ENCODE measurements around the gene CASP6. TPM values are rescaled to one million over a fixed set of nuclear protein-coding genes. Genes with fewer than 3 reads are reported as not detected.

The CASP6 gene
- total RNA-seq, 1 donor from 2014 or later, result 15.0 TPM

DNA sequence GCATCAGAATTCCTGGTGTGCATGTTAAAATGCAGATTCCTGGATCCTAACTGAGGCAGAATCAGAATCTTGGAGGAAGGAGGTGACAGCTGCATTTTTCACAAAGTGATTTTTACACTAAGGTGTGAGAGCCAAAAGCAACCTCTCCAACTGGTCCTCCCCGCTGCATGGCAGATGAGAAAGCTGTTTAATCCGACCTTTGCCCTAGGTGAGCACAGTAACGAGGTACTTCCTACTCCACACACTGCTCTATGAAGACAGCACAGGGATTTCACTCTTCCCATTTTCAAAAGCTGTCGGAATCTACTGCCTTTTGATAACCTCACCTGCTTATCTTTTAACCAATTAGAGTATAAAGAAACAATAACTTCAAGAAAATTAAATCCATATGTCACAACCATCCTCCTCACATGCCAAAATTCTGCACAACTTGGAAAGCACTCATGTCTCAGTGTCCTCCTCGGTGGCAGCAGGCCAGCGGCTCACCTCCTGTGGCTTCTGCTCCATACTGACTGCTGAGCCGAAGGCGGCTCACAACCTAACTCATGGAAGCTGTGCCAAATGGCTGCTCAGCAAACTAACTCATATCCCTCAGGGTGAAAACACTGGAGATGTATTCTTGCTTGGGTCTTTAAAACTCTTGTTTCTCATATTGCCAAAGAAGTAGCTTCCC lies 3.6 kb downstream of the CASP6 start:
- Mint-ChIP-seq H3K36me3 (ENCODE audit: unreplicated experiment) (peaks cover 6% of the 10 kb centered on the region), H3K4me3 (ENCODE audit: unreplicated experiment) (no peak overlapping the region), H3K27ac (ENCODE audit: unreplicated experiment) (no peak overlapping the region), H3K9me3 (ENCODE audit: unreplicated experiment) (peaks cover 6% of the 10 kb centered on the region), H3K4me1 (ENCODE audit: low read depth, unreplicated experiment) (peaks cover 8% of the 10 kb centered on the region), H3K27me3 (ENCODE audit: unreplicated experiment) (peaks cover 3% of the 10 kb centered on the region)
- TF ChIP-seq, protein P1, sequence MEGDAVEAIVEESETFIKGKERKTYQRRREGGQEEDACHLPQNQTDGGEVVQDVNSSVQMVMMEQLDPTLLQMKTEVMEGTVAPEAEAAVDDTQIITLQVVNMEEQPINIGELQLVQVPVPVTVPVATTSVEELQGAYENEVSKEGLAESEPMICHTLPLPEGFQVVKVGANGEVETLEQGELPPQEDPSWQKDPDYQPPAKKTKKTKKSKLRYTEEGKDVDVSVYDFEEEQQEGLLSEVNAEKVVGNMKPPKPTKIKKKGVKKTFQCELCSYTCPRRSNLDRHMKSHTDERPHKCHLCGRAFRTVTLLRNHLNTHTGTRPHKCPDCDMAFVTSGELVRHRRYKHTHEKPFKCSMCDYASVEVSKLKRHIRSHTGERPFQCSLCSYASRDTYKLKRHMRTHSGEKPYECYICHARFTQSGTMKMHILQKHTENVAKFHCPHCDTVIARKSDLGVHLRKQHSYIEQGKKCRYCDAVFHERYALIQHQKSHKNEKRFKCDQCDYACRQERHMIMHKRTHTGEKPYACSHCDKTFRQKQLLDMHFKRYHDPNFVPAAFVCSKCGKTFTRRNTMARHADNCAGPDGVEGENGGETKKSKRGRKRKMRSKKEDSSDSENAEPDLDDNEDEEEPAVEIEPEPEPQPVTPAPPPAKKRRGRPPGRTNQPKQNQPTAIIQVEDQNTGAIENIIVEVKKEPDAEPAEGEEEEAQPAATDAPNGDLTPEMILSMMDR (IDR thresholded peaks at IDR 0.05; ENCODE audit: partially characterized antibody, unreplicated experiment), result no peak
- no peak for DNase-seq

DNA sequence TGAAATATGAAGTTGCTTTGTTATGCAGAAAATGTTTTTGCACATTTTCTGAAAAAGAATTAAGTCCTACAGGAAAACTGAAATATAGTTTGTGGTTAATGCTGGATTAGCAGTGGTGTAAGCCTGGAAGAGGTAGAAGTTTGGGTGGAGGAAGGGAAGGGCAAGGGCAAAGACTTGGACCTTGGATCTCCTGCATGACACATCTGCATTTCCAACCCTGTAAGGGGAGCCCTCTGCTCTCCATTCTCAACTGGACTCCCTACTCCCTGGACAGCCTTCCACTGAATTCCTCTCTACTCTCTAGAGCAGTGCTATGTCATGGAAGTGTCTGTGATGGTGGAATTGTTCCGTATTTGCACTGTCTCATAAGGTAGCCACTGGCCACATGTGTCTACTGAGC lies 4.6 kb downstream of the CASP6 start:
- peaks cover 6% of the 10 kb centered on the region for H3K36me3 Mint-ChIP-seq (ENCODE audit: unreplicated experiment)
- H3K9me3 Mint-ChIP-seq (ENCODE audit: unreplicated experiment), result peaks cover 6% of the 10 kb centered on the region
- H3K4me1 Mint-ChIP-seq (ENCODE audit: low read depth, unreplicated experiment), result peaks cover 4% of the 10 kb centered on the region
- DNase-seq, result no peak
- H3K27ac Mint-ChIP-seq (ENCODE audit: unreplicated experiment), result no peak overlapping the region
- H3K4me3 Mint-ChIP-seq (ENCODE audit: unreplicated experiment), result no peak overlapping the region
- H3K27me3 Mint-ChIP-seq (ENCODE audit: unreplicated experiment), result no peaks in the 10 kb centered on the region
- TF ChIP-seq, protein P1 (IDR thresholded peaks at IDR 0.05; ENCODE audit: partially characterized antibody, unreplicated experiment), result no peak

DNA sequence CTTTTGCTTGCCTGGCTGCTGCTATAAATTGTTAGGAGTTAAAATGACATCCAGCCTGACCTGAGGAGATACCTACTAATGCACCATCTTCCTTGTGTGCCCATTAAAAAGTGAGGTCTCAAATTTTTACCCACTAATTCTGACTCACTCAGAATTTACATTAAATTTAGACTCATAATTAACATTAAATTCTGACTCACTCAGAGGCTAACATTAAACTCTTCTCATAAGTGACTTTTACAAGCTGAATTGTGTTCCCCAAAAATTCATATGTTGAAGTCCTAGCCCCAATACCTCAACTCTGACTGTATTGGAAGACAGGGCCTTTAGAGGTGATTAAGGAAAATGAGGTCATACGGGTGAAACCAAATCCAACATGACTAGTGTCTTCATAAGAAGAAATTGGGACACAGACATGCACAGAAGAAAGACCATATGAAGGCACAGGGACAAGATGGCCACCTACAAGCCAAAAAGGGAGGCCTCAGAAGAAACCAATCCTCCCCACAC lies 11.8 kb downstream of the CASP6 start:
- TF ChIP-seq, protein P1 (IDR thresholded peaks at IDR 0.05; ENCODE audit: partially characterized antibody, unreplicated experiment), result no peak
- no peaks in the 10 kb centered on the region for H3K36me3 Mint-ChIP-seq (ENCODE audit: unreplicated experiment)

DNA sequence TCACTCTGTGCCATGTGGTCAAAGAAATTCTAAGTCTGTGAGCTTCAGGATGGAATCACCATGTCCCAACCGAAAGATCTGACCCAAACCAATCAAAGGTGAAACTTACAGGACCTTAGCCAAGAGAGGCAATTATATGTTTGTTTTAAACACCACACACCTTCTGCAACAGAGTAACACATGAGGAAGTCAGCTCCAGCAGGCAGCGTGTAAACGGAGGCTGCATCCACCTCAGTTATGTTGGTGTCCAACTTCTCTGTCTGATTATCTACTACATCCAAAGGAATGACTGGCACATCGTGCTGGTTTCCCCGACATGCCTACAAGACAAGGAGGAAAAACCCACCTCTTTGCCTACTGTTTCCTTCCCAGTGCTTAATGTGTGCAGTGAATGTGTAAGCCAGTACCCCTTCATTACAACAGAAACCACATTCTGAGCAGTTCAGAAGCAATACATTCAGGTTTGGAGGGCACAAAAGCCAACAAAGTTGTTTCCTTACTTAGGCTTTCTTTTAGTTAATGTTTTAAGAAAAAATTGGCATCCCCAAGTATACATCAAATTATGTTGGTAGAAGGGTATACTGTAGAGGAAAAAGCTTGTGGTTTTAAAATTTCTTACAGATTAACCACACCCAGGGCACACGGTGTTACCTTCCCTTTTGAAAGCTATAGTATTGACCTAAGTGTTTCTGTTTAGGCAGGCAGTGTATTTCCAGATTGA lies 12.4 kb downstream of the CASP6 start:
- Mint-ChIP-seq H3K27ac (ENCODE audit: unreplicated experiment) (no peak overlapping the region), H3K4me3 (ENCODE audit: unreplicated experiment) (no peak overlapping the region), H3K36me3 (ENCODE audit: unreplicated experiment) (no peaks in the 10 kb centered on the region), H3K9me3 (ENCODE audit: unreplicated experiment) (no peaks in the 10 kb centered on the region), H3K27me3 (ENCODE audit: unreplicated experiment) (no peaks in the 10 kb centered on the region), H3K4me1 (ENCODE audit: low read depth, unreplicated experiment) (no peaks in the 10 kb centered on the region)
- TF ChIP-seq, protein P1 (IDR thresholded peaks at IDR 0.05; ENCODE audit: partially characterized antibody, unreplicated experiment), result no peak
- DNase-seq, result no peak

More for the DNA sequence above, 11.8 kb downstream of the CASP6 start:
- no peak overlapping the region for H3K4me3 Mint-ChIP-seq (ENCODE audit: unreplicated experiment)
- H3K4me1 Mint-ChIP-seq (ENCODE audit: low read depth, unreplicated experiment), result no peaks in the 10 kb centered on the region
- DNase-seq, result no peak
- H3K9me3 Mint-ChIP-seq (ENCODE audit: unreplicated experiment), result no peaks in the 10 kb centered on the region
- no peaks in the 10 kb centered on the region for H3K27me3 Mint-ChIP-seq (ENCODE audit: unreplicated experiment)
- no peak overlapping the region for H3K27ac Mint-ChIP-seq (ENCODE audit: unreplicated experiment)

DNA sequence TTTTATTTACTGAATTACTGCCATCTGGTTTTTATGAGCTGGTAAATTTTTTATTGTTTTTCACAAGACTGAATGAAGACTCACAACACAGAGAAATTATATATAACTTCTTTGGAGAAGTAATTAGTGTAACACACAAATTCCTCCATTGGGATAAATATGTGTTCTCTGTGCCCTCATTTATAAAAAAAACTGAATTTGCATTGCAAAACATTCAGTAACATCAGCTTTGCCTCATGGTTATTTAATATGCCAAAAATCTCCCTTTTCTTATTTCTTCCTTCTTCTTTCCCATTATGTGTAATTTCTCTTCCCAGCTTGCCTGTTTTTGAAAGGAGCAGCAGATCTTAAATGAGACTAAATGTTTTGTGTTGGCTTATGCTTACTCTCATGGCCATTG lies 18.5 kb downstream of the CASP6 start:
- no peak overlapping the region for H3K4me3 Mint-ChIP-seq (ENCODE audit: unreplicated experiment)
- DNase-seq, result no peak
- H3K4me1 Mint-ChIP-seq (ENCODE audit: low read depth, unreplicated experiment), result no peaks in the 10 kb centered on the region
- TF ChIP-seq, protein P1 (IDR thresholded peaks at IDR 0.05; ENCODE audit: partially characterized antibody, unreplicated experiment), result no peak
- no peaks in the 10 kb centered on the region for H3K27me3 Mint-ChIP-seq (ENCODE audit: unreplicated experiment)
- H3K36me3 Mint-ChIP-seq (ENCODE audit: unreplicated experiment), result no peaks in the 10 kb centered on the region
- H3K27ac Mint-ChIP-seq (ENCODE audit: unreplicated experiment), result no peak overlapping the region
- no peaks in the 10 kb centered on the region for H3K9me3 Mint-ChIP-seq (ENCODE audit: unreplicated experiment)

Measured in glutamatergic neuron (in vitro differentiated cells).